ENCODE data around the gene DHDDS. TPM values are rescaled to one million over a fixed set of nuclear protein-coding genes. Genes with fewer than 3 reads are reported as not detected.
A peak's percentile ranks its signal among the peaks of the same experiment; 100 is the strongest.

DHDDS gene
- total and polyA plus RNA-seq, 7 experiments from 2014 or later = 20.7 to 58.9 (median 33.0) TPM

DNA sequence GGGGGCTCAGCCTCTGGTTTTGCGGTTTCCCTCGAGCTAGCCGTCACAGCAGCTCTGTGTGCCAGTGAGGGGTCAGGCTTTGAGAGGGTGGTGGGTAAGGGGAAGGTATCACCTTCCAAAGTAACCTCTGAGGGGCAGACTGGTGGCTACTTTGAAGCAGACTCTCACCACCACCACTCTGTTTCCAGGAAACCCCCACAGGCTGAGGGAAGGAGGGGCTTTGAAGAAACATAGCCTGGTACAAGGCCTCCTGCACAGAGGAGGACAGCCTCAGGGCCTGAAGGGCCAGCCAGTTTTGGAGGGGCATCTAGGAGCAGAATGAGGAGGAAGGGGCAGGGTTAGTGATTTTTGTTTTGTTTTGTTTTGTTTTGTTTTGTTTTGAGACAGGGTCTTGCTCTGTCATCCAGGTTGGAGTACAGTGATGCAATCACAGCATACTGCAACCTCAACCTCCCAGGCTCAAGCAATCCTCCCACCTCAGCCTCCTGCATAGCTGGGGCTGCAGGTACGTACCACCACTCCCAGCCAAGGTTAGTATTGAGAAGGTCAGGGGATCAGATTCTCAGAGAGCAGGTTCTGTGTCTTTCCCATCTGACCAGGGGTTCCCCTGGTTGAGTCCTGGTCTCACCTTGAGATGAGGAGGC, 42.4 kb upstream of the DHDDS start:
- peaks cover 8 to 57% (median 27%) of the 10 kb centered on the region in 7 donors for H3K4me1 Mint-ChIP-seq
- H3K4me1 ChIP-seq (ENCODE audit: control insufficient read depth in 2 of 2, insufficient read depth in 2 of 2, low read length in 2 of 2) = peaks cover 19 to 32% of the 10 kb centered on the region in 2 donors

DNA sequence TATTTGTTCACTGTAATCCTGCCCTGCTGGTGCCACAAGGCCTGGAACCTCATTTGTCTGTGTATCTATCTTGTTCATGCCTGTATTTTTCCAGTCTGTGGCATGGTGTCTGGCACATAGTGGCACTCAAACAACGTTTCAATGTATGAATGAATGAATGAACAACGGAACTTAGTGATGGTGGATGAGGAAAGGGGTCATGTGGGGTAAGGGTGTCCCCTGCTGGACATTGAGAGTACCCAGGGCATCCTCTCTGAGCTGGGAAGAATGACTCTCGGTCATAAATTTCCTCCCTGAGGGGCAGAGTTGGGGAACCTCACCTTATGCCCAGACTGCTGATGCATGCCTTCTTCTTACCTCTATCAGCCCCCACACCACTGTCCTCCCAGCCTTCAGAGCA, 40.7 kb upstream of the DHDDS start:
- ChIA-PET POLR2A (interaction anchor here (0.5 to 3.4 kb wide), 7 partner anchors 14 to 636 kb away, joined by 3 to 14 read pairs (median 4); no protein-coding TSS in a partner anchor), CTCF (interaction anchor here (0.6 to 3.2 kb wide), 14 partner anchors 11 to 544 kb away, joined by 3 to 15 read pairs (median 6); no protein-coding TSS in a partner anchor)
- peak overlapping the region in 2 of 9 donors; percentile 1 to 64 for H3K27ac Mint-ChIP-seq
- H3K4me3 Mint-ChIP-seq = peak overlapping the region in 1 of 10 donors; percentile 55
- Histone ChIP-seq H3K36me3 (ENCODE audit: control insufficient read depth in 2 of 3, insufficient read depth in 3 of 3, low read length in 3 of 3) (no peaks in the 10 kb centered on the region), H3K27ac (ENCODE audit: low read depth, low read length) (no peak overlapping the region), H3K4me3 (ENCODE audit: low read length) (no peak overlapping the region), H3K9me3 (ENCODE audit: control insufficient read depth in 2 of 3, low read length in 3 of 3) (no peaks in the 10 kb centered on the region), H3K27me3 (ENCODE audit: control insufficient read depth in 2 of 2, insufficient read depth in 2 of 2, low read length in 2 of 2) (no peaks in the 10 kb centered on the region), H3K4me1 (ENCODE audit: control insufficient read depth in 2 of 2, insufficient read depth in 2 of 2, low read length in 2 of 2) (peaks cover 6 to 18% of the 10 kb centered on the region in 2 donors)
- H3K4me1 Mint-ChIP-seq = peaks cover 8 to 49% (median 18%) of the 10 kb centered on the region in 7 donors
- peaks cover 0 to 14% (median 0%) of the 10 kb centered on the region in 5 donors for H3K27me3 Mint-ChIP-seq
- H3K9me3 Mint-ChIP-seq = no peaks in the 10 kb centered on the region
- no peaks in the 10 kb centered on the region for H3K36me3 Mint-ChIP-seq
- intact Hi-C loops (cut with micrococcal nuclease) = loop anchor here (1.0 to 5.0 kb wide), 10 partner anchors 13 to 224 kb away; partner anchors contain the start of genes C1orf232 (in 1 of the 2), ZNF593 (in 1 of the 2) and ZNF593OS (in 1 of the 2)
- DNase-seq (peak in 5 of 9 donors; percentile 17 to 46 (median 43)), ATAC-seq (peak; percentile 86)

More for the DNA sequence above, 42.4 kb upstream of the DHDDS start:
- Histone ChIP-seq H3K36me3 (ENCODE audit: control insufficient read depth in 2 of 3, insufficient read depth in 3 of 3, low read length in 3 of 3) (no peaks in the 10 kb centered on the region), H3K27me3 (ENCODE audit: control insufficient read depth in 2 of 2, insufficient read depth in 2 of 2, low read length in 2 of 2) (no peaks in the 10 kb centered on the region), H3K27ac (ENCODE audit: low read depth, low read length) (no peak overlapping the region), H3K9me3 (ENCODE audit: control insufficient read depth in 2 of 3, low read length in 3 of 3) (no peaks in the 10 kb centered on the region), H3K4me3 (ENCODE audit: low read length) (no peak overlapping the region)
- POLR2A ChIA-PET = interaction anchor here (0.6 to 3.4 kb wide), 4 partner anchors 12 to 95 kb away, joined by 3 to 14 read pairs (median 3); no protein-coding TSS in a partner anchor
- DNase-seq (no peak), ATAC-seq (no peak)
- Mint-ChIP-seq H3K27ac (peak overlapping the region in 1 of 9 donors; percentile 55), H3K27me3 (peaks cover 0 to 11% (median 0%) of the 10 kb centered on the region in 5 donors), H3K4me3 (no peak overlapping the region), H3K36me3 (no peaks in the 10 kb centered on the region), H3K9me3 (no peaks in the 10 kb centered on the region)
- intact Hi-C loops (cut with micrococcal nuclease) = loop anchor here (2.0 to 5.0 kb wide), 3 partner anchors 27 to 222 kb away; partner anchors contain the start of genes C1orf232 (in 1 of the 2), ZNF593 (in 1 of the 2) and ZNF593OS (in 1 of the 2)
- CTCF ChIA-PET = interaction anchor here (1.6 to 3.2 kb wide), 6 partner anchors 15 to 154 kb away, joined by 4 to 15 read pairs (median 10); no protein-coding TSS in a partner anchor

DNA sequence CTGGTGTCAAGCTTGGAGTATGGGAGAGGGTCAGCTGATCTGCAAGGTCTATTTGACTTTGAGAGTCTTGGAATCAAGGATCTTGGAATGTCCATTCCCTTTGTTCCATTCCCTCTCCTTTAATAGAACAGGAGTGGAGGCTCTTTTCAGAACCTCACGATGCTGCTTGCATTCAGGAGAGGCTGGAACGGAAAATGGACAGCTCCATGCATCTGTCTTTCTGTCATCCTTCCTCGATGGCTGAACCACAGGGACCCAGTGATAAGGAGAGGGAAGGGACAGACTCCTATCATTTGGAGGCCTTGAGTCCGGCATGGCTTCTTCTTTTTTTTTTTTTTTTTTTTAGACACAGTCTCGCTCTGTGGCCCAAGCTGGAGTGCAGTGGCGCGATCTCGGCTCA, 36.4 kb upstream of the DHDDS start:
- H3K4me3 Mint-ChIP-seq = no peak overlapping the region
- CTCF ChIA-PET = interaction anchor here (0.7 to 1.5 kb wide), 5 partner anchors 32 to 187 kb away, joined by 3 to 4 read pairs (median 3); no protein-coding TSS in a partner anchor
- ATAC-seq (no peak), DNase-seq (no peak)
- peaks cover 7 to 15% (median 10%) of the 10 kb centered on the region in 7 donors for H3K4me1 Mint-ChIP-seq
- no peaks in the 10 kb centered on the region for H3K36me3 Mint-ChIP-seq
- peaks cover 0 to 22% (median 0%) of the 10 kb centered on the region in 5 donors for H3K27me3 Mint-ChIP-seq
- Histone ChIP-seq H3K27me3 (ENCODE audit: control insufficient read depth in 2 of 2, insufficient read depth in 2 of 2, low read length in 2 of 2) (no peaks in the 10 kb centered on the region), H3K27ac (ENCODE audit: low read depth, low read length) (no peak overlapping the region), H3K9me3 (ENCODE audit: control insufficient read depth in 2 of 3, low read length in 3 of 3) (no peaks in the 10 kb centered on the region), H3K36me3 (ENCODE audit: control insufficient read depth in 2 of 3, insufficient read depth in 3 of 3, low read length in 3 of 3) (no peaks in the 10 kb centered on the region), H3K4me3 (ENCODE audit: low read length) (no peak overlapping the region), H3K4me1 (ENCODE audit: control insufficient read depth in 2 of 2, insufficient read depth in 2 of 2, low read length in 2 of 2) (peaks cover 6 to 7% of the 10 kb centered on the region in 2 donors)
- H3K27ac Mint-ChIP-seq = peak overlapping the region in 1 of 9 donors; percentile 59
- intact Hi-C loops (cut with micrococcal nuclease) = loop anchor here in 1 of 2 donors (1.0 kb wide), 6 partner anchors 17 to 120 kb away; no protein-coding TSS in a partner anchor
- POLR2A ChIA-PET = interaction anchor here (1.7 kb wide), 3 partner anchors 17 to 77 kb away, joined by 4 to 7 read pairs (median 5); partner anchors contain the start of gene CD52
- H3K9me3 Mint-ChIP-seq = peaks cover 0 to 2% (median 0%) of the 10 kb centered on the region in 11 donors

DNA sequence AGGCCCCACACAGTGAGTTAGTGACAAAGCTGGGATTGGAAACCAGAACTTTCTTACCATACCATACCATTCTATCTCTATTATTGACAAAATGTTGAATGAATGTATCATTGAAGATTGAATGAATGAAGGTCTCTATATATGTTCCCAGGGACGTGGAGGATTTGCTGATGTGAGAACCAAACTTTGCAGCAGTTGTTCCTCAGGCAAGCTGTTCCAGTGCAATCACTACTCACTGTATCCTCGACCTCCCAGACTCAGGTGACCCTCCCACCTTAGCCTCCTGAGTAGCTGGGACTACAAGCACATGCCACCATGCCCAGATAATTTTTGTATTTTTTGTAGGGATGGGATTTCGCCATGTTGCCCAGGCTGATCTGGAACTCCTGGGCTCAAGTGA, 33.1 kb upstream of the DHDDS start:
- no peaks in the 10 kb centered on the region for H3K27me3 ChIP-seq (ENCODE audit: control insufficient read depth in 2 of 2, insufficient read depth in 2 of 2, low read length in 2 of 2)
- Mint-ChIP-seq H3K27ac (no peak overlapping the region), H3K4me3 (no peak overlapping the region), H3K4me1 (peaks cover 0 to 6% (median 4%) of the 10 kb centered on the region in 7 donors), H3K9me3 (peaks cover 0 to 2% (median 0%) of the 10 kb centered on the region in 11 donors), H3K27me3 (peaks cover 6 to 36% (median 16%) of the 10 kb centered on the region in 5 donors), H3K36me3 (no peaks in the 10 kb centered on the region)
- DNase-seq (no peak), ATAC-seq (no peak)
- POLR2A ChIA-PET = interaction anchor here (0.7 to 1.3 kb wide), 2 partner anchors 21 to 92 kb away, joined by 3 read pairs; no protein-coding TSS in a partner anchor
- CTCF ChIA-PET = interaction anchor here (0.6 to 1.6 kb wide), 2 partner anchors 16 to 65 kb away, joined by 3 to 4 read pairs; no protein-coding TSS in a partner anchor
- no peaks in the 10 kb centered on the region for H3K36me3 ChIP-seq (ENCODE audit: control insufficient read depth in 2 of 3, insufficient read depth in 3 of 3, low read length in 3 of 3)
- no peaks in the 10 kb centered on the region for H3K4me1 ChIP-seq (ENCODE audit: control insufficient read depth in 2 of 2, insufficient read depth in 2 of 2, low read length in 2 of 2)
- H3K9me3 ChIP-seq (ENCODE audit: control insufficient read depth in 2 of 3, low read length in 3 of 3) = no peaks in the 10 kb centered on the region
- H3K27ac ChIP-seq (ENCODE audit: low read depth, low read length) = no peak overlapping the region
- H3K4me3 ChIP-seq (ENCODE audit: low read length) = no peak overlapping the region
- intact Hi-C loops (cut with micrococcal nuclease) = no loop called here

DNA sequence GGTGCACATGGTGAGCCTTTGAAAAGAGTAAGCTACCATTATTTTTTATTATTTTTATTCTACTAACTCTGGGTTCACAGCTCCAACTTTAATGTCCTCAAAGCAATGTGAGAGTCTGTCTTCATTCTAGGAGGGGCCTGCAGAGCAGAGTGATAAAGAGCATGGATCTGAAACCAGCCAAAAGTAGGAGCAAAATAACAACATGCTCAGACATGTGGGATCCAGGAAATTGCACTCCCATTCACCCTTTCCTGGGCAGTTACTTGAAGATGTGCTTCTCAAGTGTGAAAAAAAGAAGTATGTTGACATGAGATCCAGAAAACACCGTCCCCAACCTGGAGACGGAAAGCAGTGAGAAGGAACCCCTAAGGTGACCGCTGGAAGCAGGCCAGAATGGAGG, 30.2 kb upstream of the DHDDS start:
- H3K9me3 ChIP-seq (ENCODE audit: control insufficient read depth in 2 of 3, low read length in 3 of 3) = no peaks in the 10 kb centered on the region
- H3K36me3 Mint-ChIP-seq = no peaks in the 10 kb centered on the region
- intact Hi-C loops (cut with micrococcal nuclease) = no loop called here
- no peak for ATAC-seq
- CTCF ChIA-PET = interaction anchor here (0.6 to 1.8 kb wide), 3 partner anchors 10 to 65 kb away, joined by 3 to 11 read pairs (median 3); no protein-coding TSS in a partner anchor
- H3K36me3 ChIP-seq (ENCODE audit: control insufficient read depth in 2 of 3, insufficient read depth in 3 of 3, low read length in 3 of 3) = no peaks in the 10 kb centered on the region
- peaks cover 6 to 53% (median 19%) of the 10 kb centered on the region in 5 donors for H3K27me3 Mint-ChIP-seq
- H3K27me3 ChIP-seq (ENCODE audit: control insufficient read depth in 2 of 2, insufficient read depth in 2 of 2, low read length in 2 of 2) = no peaks in the 10 kb centered on the region
- H3K27ac Mint-ChIP-seq = no peak overlapping the region
- no peak overlapping the region for H3K4me3 Mint-ChIP-seq
- no peak for DNase-seq
- H3K4me1 Mint-ChIP-seq = no peaks in the 10 kb centered on the region
- H3K4me3 ChIP-seq (ENCODE audit: low read length) = no peak overlapping the region
- peaks cover 0 to 2% (median 0%) of the 10 kb centered on the region in 11 donors for H3K9me3 Mint-ChIP-seq
- POLR2A ChIA-PET = no interaction called here
- H3K4me1 ChIP-seq (ENCODE audit: control insufficient read depth in 2 of 2, insufficient read depth in 2 of 2, low read length in 2 of 2) = no peaks in the 10 kb centered on the region
- no peak overlapping the region for H3K27ac ChIP-seq (ENCODE audit: low read depth, low read length)

DNA sequence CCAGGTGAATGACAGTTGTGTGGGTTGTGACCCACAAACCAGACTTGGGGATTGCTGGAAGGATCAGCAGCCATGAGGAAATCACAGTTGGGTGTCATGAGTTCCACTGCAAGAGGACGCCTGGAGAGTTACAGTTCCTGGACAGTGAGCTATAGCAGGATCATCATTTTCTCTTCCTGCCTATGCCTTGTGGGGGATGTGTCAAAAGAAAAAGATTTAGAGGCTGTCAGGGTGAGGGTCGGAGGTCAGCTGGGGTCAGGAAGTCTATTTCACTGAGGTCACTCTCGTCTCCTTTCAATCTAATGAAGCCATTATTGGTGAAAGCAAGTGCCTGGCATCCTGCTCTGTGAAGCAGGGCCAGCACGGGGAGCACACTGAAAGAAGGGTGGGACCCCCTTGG, 28.5 kb upstream of the DHDDS start:
- ChIA-PET CTCF (no interaction called here), POLR2A (no interaction called here)
- Histone ChIP-seq H3K9me3 (ENCODE audit: control insufficient read depth in 2 of 3, low read length in 3 of 3) (no peaks in the 10 kb centered on the region), H3K36me3 (ENCODE audit: control insufficient read depth in 2 of 3, insufficient read depth in 3 of 3, low read length in 3 of 3) (no peaks in the 10 kb centered on the region), H3K4me1 (ENCODE audit: control insufficient read depth in 2 of 2, insufficient read depth in 2 of 2, low read length in 2 of 2) (peaks cover under 1% of the 10 kb centered on the region in 2 donors), H3K27ac (ENCODE audit: low read depth, low read length) (no peak overlapping the region), H3K4me3 (ENCODE audit: low read length) (no peak overlapping the region), H3K27me3 (ENCODE audit: control insufficient read depth in 2 of 2, insufficient read depth in 2 of 2, low read length in 2 of 2) (no peaks in the 10 kb centered on the region)
- intact Hi-C loops (cut with micrococcal nuclease) = no loop called here
- Mint-ChIP-seq H3K27me3 (peaks cover 9 to 52% (median 22%) of the 10 kb centered on the region in 5 donors), H3K9me3 (peaks cover 0 to 2% (median 0%) of the 10 kb centered on the region in 11 donors), H3K36me3 (no peaks in the 10 kb centered on the region), H3K4me3 (no peak overlapping the region), H3K4me1 (peaks cover 2 to 4% (median 3%) of the 10 kb centered on the region in 7 donors), H3K27ac (no peak overlapping the region)
- ATAC-seq (no peak), DNase-seq (no peak)
